IMR-90 (cell line): ENCODE results near the gene MESP2.

ENCODE experiments used
- CTCF ChIP-seq: conservative IDR thresholded peaks from 2 replicates; pipeline ENCODE4 v1.5.1; 2012; ENCODE audit warnings: mild to moderate bottlenecking, low read depth, low read length, improper control_type of control experiment
- MXI1 ChIP-seq: IDR thresholded peaks from 2 replicates; pipeline ENCODE4 v1.6.1; 2012; ENCODE audit warnings: low read depth, mild to moderate bottlenecking, low read length, moderate library complexity, borderline replicate concordance
- POLR2A ChIP-seq: IDR thresholded peaks from 2 replicates; pipeline ENCODE4 v1.6.1; 2012; ENCODE audit warnings: mild to moderate bottlenecking, low read depth, low read length
- USF2 ChIP-seq: fragments of 150-350 bp; IDR thresholded peaks from 2 replicates; pipeline ENCODE4 v1.6.1; 2017; ENCODE audit warnings: mild to moderate bottlenecking, antibody characterized with exemption, low read length, low read depth

GRCh38 chr15:89817701-89818280 lies 41.7 kb downstream of the MESP2 start:
- no peak for TF ChIP-seq POLR2A
- TF ChIP-seq CTCF = no peak
- no peak for TF ChIP-seq MXI1
- TF ChIP-seq USF2 = 0 out of 2 replicates have a peak, but pooled peaks have one; percentile 17
